22Rv1 (cell line): Measurements from ENCODE around the gene LSMEM2.

ENCODE experiments used
- ZFX ChIP-seq: fragments of 450-650 bp; IDR thresholded peaks from 2 replicates; pipeline ENCODE4 v1.6.1; 2017; ENCODE audit warnings: antibody characterized with exemption, borderline replicate concordance
- TF ChIP-seq, protein P1 (sequence below): fragments of 450-650 bp; IDR thresholded peaks from 2 replicates; pipeline ENCODE4 v1.5.1; 2017; ENCODE audit warnings: mild to moderate bottlenecking

DNA sequence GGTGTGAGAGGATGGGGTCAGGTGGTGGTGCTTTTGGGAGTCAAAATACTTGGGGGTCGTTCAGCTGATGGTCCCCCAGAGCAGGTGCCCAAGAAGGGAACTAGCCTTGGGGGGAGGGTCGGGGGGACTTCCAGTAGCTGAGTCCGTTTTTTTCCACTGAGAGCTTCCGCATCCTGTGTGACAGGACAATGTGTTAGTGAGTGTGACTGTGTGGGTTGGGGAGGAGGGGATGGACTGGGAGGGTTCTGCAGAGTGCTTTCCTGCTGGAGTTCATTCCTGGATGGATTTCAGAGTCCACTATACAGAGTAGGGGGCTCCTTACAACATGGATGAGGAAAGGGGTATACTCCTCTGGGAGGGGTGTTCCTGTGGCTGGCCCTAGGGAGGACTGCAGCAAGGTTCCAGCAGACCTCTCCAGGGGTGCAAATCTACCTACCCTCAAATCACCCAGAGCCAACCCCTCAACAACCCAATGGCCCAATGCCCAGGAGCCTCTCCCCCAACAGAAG is 44.3 kb downstream of the LSMEM2 start:
- TF ChIP-seq, protein P1, sequence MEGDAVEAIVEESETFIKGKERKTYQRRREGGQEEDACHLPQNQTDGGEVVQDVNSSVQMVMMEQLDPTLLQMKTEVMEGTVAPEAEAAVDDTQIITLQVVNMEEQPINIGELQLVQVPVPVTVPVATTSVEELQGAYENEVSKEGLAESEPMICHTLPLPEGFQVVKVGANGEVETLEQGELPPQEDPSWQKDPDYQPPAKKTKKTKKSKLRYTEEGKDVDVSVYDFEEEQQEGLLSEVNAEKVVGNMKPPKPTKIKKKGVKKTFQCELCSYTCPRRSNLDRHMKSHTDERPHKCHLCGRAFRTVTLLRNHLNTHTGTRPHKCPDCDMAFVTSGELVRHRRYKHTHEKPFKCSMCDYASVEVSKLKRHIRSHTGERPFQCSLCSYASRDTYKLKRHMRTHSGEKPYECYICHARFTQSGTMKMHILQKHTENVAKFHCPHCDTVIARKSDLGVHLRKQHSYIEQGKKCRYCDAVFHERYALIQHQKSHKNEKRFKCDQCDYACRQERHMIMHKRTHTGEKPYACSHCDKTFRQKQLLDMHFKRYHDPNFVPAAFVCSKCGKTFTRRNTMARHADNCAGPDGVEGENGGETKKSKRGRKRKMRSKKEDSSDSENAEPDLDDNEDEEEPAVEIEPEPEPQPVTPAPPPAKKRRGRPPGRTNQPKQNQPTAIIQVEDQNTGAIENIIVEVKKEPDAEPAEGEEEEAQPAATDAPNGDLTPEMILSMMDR: no peak
- TF ChIP-seq ZFX: no peak
